KOPT-K1 (cell line): ENCODE measurements around the gene MCTP1.
"Not testable (repeated sequence)": the region's sequence is repeated elsewhere in the genome, so short reads cannot be mapped to it uniquely, and the experiment has no call there.

Experiments used
- H3K27ac ChIP-seq: fragments of 200-600 bp; sonication (generic); 2 replicates; pipeline ENCODE4 v1.5.1; 2016; ENCODE audit warnings: antibody characterized with exemption, mild to moderate bottlenecking, low read depth, low read length; ENCODE audit not compliant: poor library complexity, severe bottlenecking
- H3K36me3 ChIP-seq: fragments of 200-600 bp; sonication (generic); 2 replicates; pipeline ENCODE4 v1.5.1; 2017; ENCODE audit warnings: antibody characterized with exemption, mild to moderate bottlenecking, low read length, moderate library complexity; ENCODE audit not compliant: insufficient read depth
- H3K9me3 ChIP-seq: fragments of 200-600 bp; sonication (generic); 2 replicates; pipeline ENCODE4 v1.5.1; 2017; ENCODE audit warnings: antibody characterized with exemption, low read length, mild to moderate bottlenecking; ENCODE audit not compliant: insufficient read depth, poor library complexity, severe bottlenecking

Gene MCTP1

DNA sequence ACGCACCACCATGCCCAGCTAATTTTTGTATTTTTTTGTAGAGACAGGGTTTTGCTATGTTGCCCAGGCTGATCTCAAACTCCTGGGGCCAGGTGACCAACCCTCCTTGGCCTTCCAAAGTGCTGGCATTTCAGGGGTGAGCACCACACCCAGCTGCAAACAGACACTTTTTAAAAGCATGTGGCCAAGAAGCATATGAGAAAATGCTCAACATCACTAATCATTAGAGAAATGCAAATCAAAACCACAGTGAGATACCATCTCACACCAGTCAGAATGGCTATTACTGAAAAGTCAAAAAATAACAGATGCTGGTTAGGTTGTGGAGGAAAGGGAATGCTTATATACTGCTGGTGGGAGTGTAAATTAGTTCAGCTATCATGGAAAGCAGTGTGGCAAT, 439.2 kb downstream of the MCTP1 start:
- not testable (repeated sequence) for H3K27ac ChIP-seq, H3K36me3 ChIP-seq, H3K9me3 ChIP-seq

DNA sequence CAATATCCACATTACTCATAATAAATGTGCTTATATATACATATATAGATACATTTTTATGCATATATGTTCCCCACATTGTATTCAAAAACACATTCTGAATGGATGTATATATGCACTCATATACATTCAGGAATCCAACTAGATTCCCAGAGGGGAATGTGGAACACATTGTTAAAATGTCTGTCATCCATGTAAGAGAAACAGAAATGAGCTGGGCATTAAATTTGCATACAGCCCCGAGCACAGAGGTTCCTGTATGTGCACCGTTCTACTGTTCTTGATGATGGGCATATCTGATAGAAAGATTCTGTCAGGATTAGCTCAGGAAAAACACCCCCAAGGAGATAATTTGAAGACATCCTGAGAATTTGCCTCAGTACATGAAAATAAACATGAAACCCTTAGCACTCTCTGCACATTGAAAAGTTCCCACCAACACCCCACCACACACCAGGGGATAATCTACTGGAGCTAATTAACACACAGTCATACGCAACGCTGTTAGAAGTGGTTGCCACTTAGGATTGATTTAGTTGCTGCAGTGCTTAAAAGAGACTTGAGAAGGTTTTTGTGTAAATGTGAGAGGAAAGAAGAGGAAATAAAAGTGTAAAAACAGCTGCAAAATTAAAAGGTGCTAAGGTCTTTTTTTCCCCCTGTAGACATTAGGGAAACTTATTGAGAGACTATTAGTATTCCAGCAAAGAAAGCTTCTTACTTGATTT, 443.1 kb downstream of the MCTP1 start:
- no peaks in the 10 kb centered on the region for H3K9me3 ChIP-seq
- H3K27ac ChIP-seq = no peak overlapping the region
- H3K36me3 ChIP-seq = no peaks in the 10 kb centered on the region

DNA sequence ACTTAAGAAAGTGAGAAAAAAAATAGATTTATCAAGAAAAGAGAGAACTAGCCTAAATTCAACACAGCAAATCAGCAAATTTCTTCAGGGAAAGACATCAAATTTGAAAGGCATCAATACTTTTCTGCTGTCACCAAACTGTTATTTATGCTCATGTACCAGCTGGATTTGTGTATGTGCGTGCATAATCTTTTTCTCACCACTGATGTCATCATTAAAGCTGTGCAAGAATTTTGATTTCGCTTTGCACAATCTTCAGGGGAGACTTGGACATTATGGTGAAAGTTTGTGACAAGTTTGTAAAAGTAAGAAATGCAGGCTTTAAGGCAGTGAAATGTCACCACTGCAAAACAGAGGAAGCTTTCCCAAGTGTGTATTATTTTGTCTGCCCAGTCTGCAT, 451.0 kb downstream of the MCTP1 start:
- no peaks in the 10 kb centered on the region for H3K36me3 ChIP-seq
- H3K9me3 ChIP-seq = no peaks in the 10 kb centered on the region
- H3K27ac ChIP-seq = peak overlapping the region; percentile 89

DNA sequence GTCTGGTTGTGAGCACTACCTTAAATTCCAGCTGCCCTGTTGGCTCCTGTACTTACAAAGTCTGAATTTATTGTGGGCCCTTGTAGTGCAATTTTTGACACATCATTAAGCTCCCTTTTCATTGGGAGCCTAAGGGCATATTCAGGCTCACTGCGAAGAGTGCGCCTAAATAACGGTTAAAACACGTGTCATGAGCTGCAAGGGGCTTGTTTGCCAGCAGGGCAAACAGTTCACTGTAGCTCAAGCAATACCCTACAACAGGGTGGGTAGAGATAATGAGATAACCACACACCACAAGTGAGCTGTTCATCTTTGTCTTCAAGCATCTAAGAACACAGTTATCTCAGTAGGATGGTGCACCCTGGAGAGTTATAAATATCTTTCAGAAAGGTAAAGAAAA, 452.2 kb downstream of the MCTP1 start:
- Histone ChIP-seq H3K36me3 (no peaks in the 10 kb centered on the region), H3K27ac (peak overlapping the region; percentile 89), H3K9me3 (no peaks in the 10 kb centered on the region)

DNA sequence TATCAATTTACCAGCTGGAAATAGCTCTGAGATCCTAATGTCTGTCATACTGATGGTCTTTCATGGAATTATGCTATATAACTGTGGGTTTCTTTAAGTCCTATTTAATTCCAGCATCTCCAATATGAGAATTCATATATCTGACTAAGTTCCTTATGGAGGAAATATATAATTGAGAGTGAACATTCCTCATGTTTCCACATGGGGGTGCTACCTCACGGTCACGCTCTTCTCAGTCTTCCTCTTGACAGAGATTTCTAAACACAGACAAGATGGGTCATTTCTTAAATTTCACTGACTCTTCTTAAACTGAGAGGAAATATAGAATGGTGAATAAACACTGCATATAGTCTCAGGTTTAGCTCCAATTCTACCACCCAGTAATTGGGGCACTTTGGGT, 454.4 kb downstream of the MCTP1 start:
- Histone ChIP-seq H3K36me3 (no peaks in the 10 kb centered on the region), H3K27ac (peak overlapping the region; percentile 89), H3K9me3 (no peaks in the 10 kb centered on the region)

DNA sequence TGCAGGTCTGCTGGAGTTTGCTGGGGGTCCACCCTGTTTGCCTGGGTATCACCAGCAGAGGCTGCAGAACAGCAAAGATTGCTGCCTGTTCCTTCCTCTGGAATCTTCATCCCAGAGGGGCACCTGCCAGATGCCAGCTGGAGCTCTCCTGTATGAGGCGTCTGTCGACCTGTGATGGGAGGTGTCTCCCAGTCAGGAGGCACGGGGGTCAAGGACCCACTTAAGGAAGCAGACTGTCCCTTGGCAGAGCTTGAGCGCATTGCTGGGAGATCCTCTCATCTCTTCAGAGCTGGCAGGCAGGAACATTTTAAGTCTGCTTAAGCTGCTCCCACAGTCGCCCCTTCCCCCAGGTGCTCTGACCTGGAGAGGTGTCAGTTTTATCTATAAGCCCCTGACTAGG, 456.7 kb downstream of the MCTP1 start:
- H3K9me3 ChIP-seq, H3K36me3 ChIP-seq, H3K27ac ChIP-seq: not testable (repeated sequence)

DNA sequence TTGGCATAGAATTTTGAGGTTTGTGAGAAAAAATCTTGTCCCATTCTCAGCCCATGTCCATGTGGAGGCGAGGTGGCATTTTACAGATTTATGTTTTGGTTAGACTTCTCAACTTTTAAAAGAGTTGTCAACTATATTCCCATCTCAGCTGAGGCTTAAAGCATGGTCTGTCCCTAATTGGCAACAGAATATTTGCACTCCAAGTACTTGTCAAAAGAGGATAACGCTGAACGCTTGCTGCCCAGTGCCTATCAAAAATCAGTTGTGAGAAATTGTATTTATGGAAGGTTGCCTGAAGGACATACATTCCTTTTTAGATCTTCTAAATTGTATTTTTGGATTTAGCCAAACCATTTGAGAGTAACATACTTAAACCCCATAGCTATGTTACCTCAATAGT, 464.4 kb downstream of the MCTP1 start:
- Histone ChIP-seq H3K9me3 (no peaks in the 10 kb centered on the region), H3K27ac (no peak overlapping the region), H3K36me3 (no peaks in the 10 kb centered on the region)

DNA sequence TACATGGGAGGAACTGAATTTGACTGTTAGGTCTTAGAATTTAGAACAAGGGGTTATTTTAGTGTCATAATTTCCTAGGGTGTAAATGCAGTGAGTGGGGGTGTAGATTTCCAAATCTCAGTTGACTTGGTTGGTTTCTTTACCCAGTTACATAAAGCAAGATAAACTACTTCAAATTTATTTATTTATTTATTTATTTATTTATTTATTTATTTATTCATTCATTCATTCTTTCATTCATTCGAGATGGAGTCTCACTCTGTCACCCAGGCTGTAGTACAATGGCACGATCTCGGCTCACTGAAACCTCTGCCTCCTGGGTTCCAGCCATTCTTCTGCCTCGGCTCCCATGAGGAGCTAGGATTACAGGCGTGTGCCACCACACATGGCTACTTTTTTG, 466.0 kb downstream of the MCTP1 start:
- H3K27ac ChIP-seq = no peak overlapping the region
- no peaks in the 10 kb centered on the region for H3K36me3 ChIP-seq
- no peaks in the 10 kb centered on the region for H3K9me3 ChIP-seq

DNA sequence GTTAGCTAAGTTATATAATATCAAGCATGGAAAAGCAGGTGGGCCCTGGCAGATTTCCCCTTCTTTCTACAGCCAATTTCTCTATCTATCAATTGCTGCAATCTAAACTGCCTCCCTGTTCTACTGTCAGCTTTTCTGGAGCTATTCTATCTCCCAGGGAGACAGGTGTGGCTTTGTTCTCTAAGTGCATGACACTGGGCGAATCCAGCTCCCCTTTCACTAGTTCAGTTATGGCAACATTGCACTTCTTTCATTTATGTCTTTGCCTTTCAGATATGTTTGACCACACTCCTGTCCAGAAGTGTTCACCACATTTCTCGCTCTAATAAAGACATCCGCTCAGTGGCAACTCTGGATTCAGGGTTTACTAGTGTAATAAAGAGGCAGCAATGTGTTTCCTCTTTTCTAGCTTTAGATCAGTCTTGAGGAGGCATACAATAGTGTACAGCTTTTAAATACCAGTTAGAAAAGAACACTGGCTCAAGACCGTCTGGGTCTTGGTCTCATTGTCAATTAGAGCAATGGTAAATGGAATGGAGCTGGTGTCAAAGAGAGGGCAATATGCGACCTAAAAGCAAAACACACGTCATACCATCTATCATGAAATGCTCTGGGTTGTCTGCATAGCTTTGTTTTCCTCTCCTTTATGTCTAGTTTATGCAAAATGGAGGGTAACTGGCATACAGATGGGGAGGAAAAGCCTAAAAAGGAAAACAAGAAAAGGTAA, 469.4 kb downstream of the MCTP1 start:
- Histone ChIP-seq H3K36me3 (no peaks in the 10 kb centered on the region), H3K9me3 (no peaks in the 10 kb centered on the region), H3K27ac (no peak overlapping the region)

DNA sequence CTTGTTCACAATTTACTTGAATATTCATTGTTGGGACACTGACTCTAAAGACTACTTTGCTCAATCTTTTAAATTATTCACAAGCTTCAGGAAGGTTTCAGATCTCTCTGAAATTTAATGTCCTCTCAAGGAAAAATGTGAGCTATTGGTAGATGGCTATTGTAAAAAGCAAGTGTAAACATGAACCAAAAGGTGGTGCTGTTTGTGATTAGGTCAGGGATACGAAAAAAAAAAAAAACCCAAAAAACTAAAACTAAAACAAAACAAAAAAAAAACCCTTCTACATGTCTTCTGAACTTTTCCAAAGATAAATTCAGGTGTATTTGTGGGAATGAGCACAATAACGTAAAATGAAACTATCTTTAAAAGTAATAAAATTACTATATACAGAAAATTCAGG, 472.7 kb downstream of the MCTP1 start:
- Histone ChIP-seq H3K27ac (no peak overlapping the region), H3K9me3 (no peaks in the 10 kb centered on the region), H3K36me3 (no peaks in the 10 kb centered on the region)

DNA sequence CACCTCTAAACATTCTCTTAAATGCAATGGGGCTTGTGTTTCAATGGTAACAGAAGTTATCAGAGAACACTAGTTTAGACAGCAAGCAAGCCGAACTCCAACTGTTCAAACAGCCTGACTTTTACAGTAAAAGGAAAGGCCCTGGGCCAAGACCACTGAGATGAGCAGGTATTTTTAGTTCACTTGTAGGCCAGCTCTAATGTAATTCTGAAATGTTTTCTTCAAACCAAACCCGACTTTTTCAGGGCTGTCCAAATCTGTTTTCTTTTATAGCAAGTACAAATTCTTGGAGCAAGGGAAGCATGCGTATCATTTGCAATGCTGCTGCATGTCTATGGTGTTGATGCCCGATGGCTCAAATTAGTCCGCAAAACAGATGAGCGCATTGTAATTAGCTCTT, 473.6 kb downstream of the MCTP1 start:
- no peak overlapping the region for H3K27ac ChIP-seq
- H3K9me3 ChIP-seq = no peaks in the 10 kb centered on the region
- H3K36me3 ChIP-seq = no peaks in the 10 kb centered on the region

DNA sequence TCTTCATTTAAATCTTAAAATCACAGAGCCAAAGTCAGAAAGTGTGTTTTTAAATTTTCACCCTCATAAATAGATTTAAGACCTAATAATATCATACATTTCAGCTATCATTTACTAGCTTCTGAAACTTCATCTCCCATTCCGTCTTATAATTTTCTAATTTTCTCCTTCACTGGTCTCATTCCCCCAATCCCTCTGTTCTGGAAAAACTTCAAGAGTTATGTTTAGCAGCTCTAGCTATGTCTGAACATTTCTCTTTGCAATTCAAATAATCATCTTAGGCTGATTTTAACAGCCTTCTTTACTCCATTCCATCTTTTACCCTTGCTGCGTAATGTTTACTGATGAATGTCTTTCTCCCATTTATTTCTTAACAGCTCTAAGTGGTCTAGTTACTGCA, 474.0 kb downstream of the MCTP1 start:
- Histone ChIP-seq H3K9me3 (no peaks in the 10 kb centered on the region), H3K36me3 (no peaks in the 10 kb centered on the region), H3K27ac (no peak overlapping the region)

DNA sequence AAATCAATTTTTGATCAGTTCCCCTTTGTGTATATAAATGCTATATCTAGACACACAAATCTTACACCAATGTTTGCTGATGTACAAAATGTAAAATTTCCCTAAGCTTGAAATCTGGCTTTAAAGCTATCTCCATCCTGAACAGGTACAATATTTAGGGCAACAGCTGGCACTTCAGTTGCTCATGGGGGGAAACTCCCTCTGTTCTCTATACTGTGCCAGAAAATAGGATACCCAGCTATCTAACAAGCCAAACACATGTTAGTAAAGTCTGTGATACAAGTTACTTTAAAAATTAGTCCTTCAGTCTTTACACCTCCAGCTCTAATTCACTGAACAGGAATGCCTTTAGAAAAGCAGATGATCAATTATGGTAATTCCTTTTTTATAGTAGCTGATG, 474.6 kb downstream of the MCTP1 start:
- H3K9me3 ChIP-seq = no peaks in the 10 kb centered on the region
- H3K36me3 ChIP-seq = no peaks in the 10 kb centered on the region
- H3K27ac ChIP-seq = no peak overlapping the region

DNA sequence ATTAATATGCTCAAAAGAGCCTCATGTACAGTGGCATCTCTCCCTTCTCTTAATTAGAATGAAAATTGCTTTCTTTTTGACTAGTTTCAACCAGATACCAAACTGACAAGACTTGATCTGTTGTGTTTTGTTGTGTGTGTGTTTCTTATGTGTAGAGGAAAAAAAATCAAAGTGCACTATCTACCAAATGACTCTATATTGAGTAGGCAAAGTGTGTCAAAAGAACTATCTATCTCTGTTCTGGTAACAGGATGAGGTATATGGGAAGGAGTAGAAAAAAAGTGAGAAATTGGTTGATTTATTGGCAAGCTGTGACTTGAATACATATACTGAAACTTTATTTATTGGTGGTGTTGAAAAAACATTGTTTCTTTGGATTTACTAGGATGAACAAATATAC, 476.4 kb downstream of the MCTP1 start:
- H3K36me3 ChIP-seq = no peaks in the 10 kb centered on the region
- H3K9me3 ChIP-seq = no peaks in the 10 kb centered on the region
- H3K27ac ChIP-seq = no peak overlapping the region

DNA sequence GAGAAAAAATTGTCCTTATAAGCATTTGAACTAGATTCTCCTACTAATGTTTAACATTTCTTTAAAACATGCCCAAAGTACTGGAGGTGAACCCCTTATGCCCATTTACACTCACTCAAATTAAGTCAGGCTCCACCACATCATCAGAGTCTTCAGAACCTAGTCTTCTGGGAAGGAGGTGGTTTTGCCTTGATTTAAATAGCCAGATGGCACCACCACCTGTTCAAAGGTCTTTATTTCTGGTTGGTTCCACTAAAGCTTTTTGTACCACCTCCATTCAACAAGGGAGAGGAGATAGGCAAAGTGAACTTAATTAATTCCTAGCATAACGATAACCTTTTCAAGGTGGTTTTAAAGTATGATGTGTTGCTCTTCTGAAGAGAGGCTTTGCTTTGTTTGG, 476.9 kb downstream of the MCTP1 start:
- no peaks in the 10 kb centered on the region for H3K9me3 ChIP-seq
- no peaks in the 10 kb centered on the region for H3K36me3 ChIP-seq
- no peak overlapping the region for H3K27ac ChIP-seq

DNA sequence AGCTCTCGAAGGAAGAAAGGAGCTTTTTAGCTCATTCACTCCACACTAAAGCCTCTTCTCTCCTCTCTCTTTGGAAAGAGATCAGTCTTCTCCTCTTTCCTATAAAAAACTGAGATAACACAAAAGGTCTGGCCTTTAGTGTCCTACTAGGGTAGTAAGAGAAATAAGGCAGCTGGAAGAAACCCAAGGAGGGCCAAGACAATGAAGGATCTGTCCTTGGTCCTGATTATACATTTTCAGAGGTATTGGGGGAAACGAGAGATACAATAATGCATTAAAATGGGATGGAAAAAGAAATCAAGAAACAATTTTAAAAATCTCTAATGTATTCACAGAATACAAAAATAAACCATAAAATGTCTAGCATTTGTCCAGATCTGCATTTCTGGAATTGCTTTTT, 482.4 kb downstream of the MCTP1 start:
- H3K9me3 ChIP-seq = no peaks in the 10 kb centered on the region
- H3K36me3 ChIP-seq = no peaks in the 10 kb centered on the region
- H3K27ac ChIP-seq = no peak overlapping the region
